Effector CD4-positive, alpha-beta T cell (primary cell): ENCODE measurements around the gene SETD1A.

Experiments used
- DNase-seq: peaks from one replicate; pipeline ENCODE4 v3.0.0-alpha.2; 2020

SETD1A gene

GRCh38 chr16:31025339-31025738 lies 67.8 kb downstream of the SETD1A start:
- DNase-seq: no peak

- DNase-seq: no peak
Observed at GRCh38 chr16:31029272-31029671, 71.7 kb downstream of the SETD1A start.

- DNase-seq: no peak
Observed at GRCh38 chr16:31031276-31031675, 73.7 kb downstream of the SETD1A start.

GRCh38 chr16:31032736-31033708 lies 75.5 kb downstream of the SETD1A start, which contains the start of gene STX4:
Gene STX4, plus strand, starts transcription at chr16:31033558. Its CDS starts 248 bp downstream, at chr16:31033806.
- DNase-seq: peak; percentile 97

GRCh38 chr16:31033709-31034492 lies 76.3 kb downstream of the SETD1A start:
- peak; percentile 81 for DNase-seq
